ENCODE results near the gene MTX3. TPM values are rescaled to one million over a fixed set of nuclear protein-coding genes. Genes with fewer than 3 reads are reported as not detected.

The MTX3 gene
- polyA plus RNA-seq, 1 donor: 18.6 TPM

DNA sequence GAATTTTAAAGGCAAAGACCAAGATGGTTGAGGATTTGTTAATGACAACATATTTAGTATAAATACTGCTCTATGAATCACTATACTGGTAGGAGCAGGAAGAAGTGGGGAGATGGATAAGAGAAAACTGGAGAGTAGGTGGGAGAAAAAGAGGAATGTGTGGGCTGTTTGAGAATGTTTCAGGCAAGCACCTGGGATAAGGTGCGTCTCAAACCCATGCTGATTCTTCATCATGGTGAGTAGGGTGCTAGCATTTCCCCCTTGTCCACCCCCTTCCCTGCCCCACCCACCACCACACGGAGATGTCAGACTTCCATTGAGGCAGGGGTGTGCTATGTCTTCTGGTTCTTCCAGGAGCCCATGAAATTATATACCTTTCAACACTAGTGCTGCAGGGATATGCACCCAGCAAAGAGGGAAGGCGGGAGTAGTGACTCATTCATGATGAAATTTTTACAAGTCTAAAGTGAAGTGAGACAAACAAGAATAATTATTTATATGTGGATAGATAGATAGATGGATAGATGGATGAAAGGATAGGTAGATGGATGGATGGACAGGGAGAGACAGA lies 54.3 kb downstream of the MTX3 start:
- no peaks in the 10 kb centered on the region for H3K27me3 ChIP-seq (ENCODE audit: control insufficient read depth, insufficient read depth, low read length)
- WGBS (ENCODE audit: insufficient coverage, low lambda C conversion rate): 100% methylated on average over 1 of the region's 3 CpGs
- H3K27ac ChIP-seq (ENCODE audit: low read length): no peak overlapping the region
- no peak for DNase-seq
- no peak overlapping the region for H3K4me3 ChIP-seq (ENCODE audit: low read length)
- no peaks in the 10 kb centered on the region for H3K4me1 ChIP-seq (ENCODE audit: control insufficient read depth, insufficient read depth, low read length)
- H3K36me3 ChIP-seq (ENCODE audit: control insufficient read depth, insufficient read depth, low read length): no peaks in the 10 kb centered on the region
- H3K9me3 ChIP-seq (ENCODE audit: control insufficient read depth, low read depth, low read length): no peaks in the 10 kb centered on the region

DNA sequence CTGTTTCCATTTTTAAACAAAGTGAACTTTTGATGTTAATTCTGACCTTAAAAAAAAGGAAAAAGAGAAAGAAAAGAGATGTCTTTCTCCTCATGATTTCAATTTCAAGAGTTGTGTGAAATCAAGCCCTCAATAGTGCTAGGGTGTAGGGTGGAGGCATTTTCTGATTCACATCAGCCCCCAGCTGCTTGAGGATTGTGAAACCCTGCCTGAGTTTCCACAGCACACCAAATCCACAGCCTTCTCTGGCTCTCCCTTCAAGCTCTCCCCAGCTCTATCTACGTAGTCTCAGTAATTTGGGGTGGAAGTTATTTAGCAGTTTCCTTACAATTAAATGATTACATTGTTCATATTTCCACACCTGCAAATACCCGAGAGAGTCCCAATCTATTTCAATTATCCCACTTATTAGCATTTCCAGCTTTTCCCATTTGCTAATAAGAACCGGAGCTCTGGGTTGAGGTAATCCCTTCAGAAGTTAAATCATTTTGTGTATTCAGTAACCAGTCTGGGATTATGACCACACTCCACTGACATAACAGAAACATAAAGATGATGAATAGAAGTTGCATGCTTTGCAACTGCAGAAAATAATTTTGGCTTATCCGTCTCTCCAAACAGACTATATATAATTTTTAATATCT lies 54.9 kb downstream of the MTX3 start:
- Histone ChIP-seq H3K4me1 (ENCODE audit: control insufficient read depth, insufficient read depth, low read length) (no peaks in the 10 kb centered on the region), H3K27me3 (ENCODE audit: control insufficient read depth, insufficient read depth, low read length) (no peaks in the 10 kb centered on the region), H3K27ac (ENCODE audit: low read length) (no peak overlapping the region), H3K36me3 (ENCODE audit: control insufficient read depth, insufficient read depth, low read length) (no peaks in the 10 kb centered on the region), H3K4me3 (ENCODE audit: low read length) (no peak overlapping the region), H3K9me3 (ENCODE audit: control insufficient read depth, low read depth, low read length) (no peaks in the 10 kb centered on the region)
- DNase-seq: no peak
- 93% methylated on average over 2 of the region's 4 CpGs for WGBS (ENCODE audit: insufficient coverage, low lambda C conversion rate)

DNA sequence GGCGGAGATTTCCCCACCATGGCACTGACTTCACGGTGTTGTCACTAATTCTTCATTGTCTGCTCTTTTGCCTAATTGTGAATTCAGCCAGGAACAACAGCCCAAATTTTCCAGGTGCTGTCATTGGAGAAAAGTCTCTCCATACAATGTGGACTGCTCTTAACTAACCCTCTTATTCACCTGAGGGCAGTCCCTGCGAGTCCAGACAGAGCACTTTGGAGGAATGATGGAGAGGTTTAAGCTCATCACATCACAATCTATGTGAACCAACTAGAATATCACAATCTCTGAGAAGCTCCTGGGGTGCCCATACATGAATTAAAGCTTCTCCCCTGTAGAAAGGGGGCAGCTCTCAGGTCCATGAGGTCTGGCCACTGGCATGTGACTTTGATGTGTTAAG lies 56.4 kb downstream of the MTX3 start:
- Histone ChIP-seq H3K4me3 (ENCODE audit: low read length) (no peak overlapping the region), H3K4me1 (ENCODE audit: control insufficient read depth, insufficient read depth, low read length) (no peaks in the 10 kb centered on the region), H3K27ac (ENCODE audit: low read length) (no peak overlapping the region), H3K9me3 (ENCODE audit: control insufficient read depth, low read depth, low read length) (no peaks in the 10 kb centered on the region), H3K27me3 (ENCODE audit: control insufficient read depth, insufficient read depth, low read length) (no peaks in the 10 kb centered on the region), H3K36me3 (ENCODE audit: control insufficient read depth, insufficient read depth, low read length) (no peaks in the 10 kb centered on the region)
- DNase-seq: no peak
- no CpG with 5 or more reads among the region's 3 CpGs for WGBS (ENCODE audit: insufficient coverage, low lambda C conversion rate)

DNA sequence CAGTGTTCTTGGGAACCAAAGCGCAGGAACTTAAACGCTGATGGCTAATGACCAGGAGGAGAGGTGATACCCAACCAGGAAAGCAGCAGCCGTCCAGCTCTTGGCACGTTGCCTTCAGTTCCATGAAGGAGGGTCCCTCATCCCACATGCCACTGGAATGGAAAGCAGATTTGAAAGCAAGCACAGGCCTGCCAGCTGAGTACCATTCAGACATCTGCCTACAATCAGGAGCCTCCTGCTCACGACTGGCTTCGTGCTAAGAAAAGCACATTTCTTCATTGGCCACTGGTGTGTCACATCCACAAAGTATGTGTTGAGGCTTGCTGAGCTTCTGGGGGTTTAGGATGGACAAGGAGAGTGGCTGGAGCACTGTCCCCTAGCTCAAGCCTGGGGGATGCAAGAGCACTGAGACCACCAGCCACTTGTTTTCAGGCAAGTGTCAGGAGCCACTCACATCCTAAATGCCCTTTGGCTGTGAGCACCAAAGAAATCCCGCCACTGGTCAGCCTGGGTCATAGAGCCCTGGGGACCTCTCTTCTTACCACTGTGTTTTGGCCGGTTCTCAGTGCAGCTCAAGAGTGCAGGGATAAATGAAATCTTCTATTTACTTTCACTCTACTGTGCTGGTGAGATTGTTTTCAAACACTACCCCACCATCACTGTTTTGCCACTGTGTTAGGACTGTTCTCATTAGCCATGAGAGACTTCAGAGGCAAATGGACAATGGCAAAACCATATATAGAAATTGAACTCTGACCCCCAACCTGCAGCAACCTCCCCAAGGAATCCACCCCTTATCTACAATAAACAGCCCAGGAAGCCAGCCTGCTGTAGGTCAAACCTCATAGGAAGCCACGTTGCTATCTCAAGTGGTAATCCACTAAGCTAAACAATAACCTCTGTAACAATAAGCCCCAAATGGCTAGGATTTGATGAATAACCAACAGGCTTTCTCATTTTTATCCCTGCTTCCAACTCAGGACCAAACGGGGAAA lies 58.3 kb downstream of the MTX3 start:
- Histone ChIP-seq H3K9me3 (ENCODE audit: control insufficient read depth, low read depth, low read length) (no peaks in the 10 kb centered on the region), H3K27me3 (ENCODE audit: control insufficient read depth, insufficient read depth, low read length) (no peaks in the 10 kb centered on the region), H3K4me3 (ENCODE audit: low read length) (no peak overlapping the region), H3K4me1 (ENCODE audit: control insufficient read depth, insufficient read depth, low read length) (no peaks in the 10 kb centered on the region), H3K36me3 (ENCODE audit: control insufficient read depth, insufficient read depth, low read length) (no peaks in the 10 kb centered on the region), H3K27ac (ENCODE audit: low read length) (no peak overlapping the region)
- no CpG with 5 or more reads among the region's 10 CpGs for WGBS (ENCODE audit: insufficient coverage, low lambda C conversion rate)
- DNase-seq: no peak

DNA sequence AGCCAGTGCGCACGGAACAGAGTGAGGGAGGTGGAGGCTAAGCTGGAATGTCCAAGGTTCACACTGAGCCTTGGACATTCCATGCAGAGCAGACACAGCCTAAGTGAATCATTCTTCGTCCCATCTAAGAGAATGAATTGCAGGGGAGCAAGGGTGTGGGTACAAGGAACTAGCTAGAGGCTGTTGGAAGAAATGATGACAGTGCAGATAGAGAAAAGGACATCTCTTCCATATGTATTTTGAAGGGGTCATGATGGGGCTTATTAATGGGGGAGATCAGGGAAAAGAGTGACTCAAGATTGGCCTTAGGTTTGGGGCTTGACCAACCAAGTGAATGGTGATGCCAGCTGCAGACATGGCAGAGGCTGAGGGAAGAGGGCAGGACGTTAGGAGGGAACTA lies 59.2 kb downstream of the MTX3 start:
- no peaks in the 10 kb centered on the region for H3K4me1 ChIP-seq (ENCODE audit: control insufficient read depth, insufficient read depth, low read length)
- no peak overlapping the region for H3K4me3 ChIP-seq (ENCODE audit: low read length)
- H3K9me3 ChIP-seq (ENCODE audit: control insufficient read depth, low read depth, low read length): no peaks in the 10 kb centered on the region
- WGBS (ENCODE audit: insufficient coverage, low lambda C conversion rate): 100% methylated on average over 1 of the region's 4 CpGs
- H3K27ac ChIP-seq (ENCODE audit: low read length): no peak overlapping the region
- no peaks in the 10 kb centered on the region for H3K27me3 ChIP-seq (ENCODE audit: control insufficient read depth, insufficient read depth, low read length)
- no peaks in the 10 kb centered on the region for H3K36me3 ChIP-seq (ENCODE audit: control insufficient read depth, insufficient read depth, low read length)
- DNase-seq: no peak

DNA sequence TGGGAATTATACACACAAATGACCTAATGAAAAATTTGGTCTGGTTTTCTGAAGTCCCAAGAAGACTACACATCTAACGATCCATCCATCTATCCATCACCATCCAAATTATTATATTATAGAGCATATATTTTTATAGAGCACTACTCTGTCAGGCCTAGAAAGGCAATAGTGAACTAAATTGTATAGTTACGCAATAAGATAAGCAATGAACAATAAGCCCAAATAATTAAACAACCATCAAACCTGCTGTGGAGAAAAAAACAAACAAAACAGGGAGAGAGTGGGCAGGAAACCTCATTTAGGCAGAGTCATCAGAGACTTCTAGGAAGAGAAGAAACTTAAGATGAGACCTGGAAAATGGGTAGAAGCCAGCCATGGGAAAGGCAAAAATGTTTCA lies 59.7 kb downstream of the MTX3 start:
- no CpG with 5 or more reads among the region's 2 CpGs for WGBS (ENCODE audit: insufficient coverage, low lambda C conversion rate)
- H3K4me3 ChIP-seq (ENCODE audit: low read length): no peak overlapping the region
- DNase-seq: no peak
- H3K36me3 ChIP-seq (ENCODE audit: control insufficient read depth, insufficient read depth, low read length): no peaks in the 10 kb centered on the region
- no peak overlapping the region for H3K27ac ChIP-seq (ENCODE audit: low read length)
- H3K9me3 ChIP-seq (ENCODE audit: control insufficient read depth, low read depth, low read length): no peaks in the 10 kb centered on the region
- no peaks in the 10 kb centered on the region for H3K4me1 ChIP-seq (ENCODE audit: control insufficient read depth, insufficient read depth, low read length)
- H3K27me3 ChIP-seq (ENCODE audit: control insufficient read depth, insufficient read depth, low read length): no peaks in the 10 kb centered on the region

DNA sequence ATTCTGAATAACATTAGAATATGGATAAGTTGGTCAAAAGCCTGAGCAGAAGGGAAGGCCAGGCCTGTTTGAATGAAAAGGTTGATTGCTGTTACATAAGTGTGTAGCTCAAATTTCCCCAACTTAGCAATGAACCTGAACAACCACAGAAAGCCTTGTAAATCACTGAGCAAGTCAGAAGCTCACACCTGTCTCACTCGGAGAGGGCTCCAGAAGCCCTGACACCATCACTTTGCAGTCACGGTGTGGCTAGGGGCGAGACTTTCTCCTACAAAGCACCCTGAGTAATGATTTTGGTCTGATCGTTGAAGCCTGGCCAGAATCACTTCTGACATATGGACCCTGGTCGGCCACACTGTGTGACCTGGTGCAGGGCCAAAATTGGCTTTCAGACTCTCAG lies 62.0 kb downstream of the MTX3 start:
- Histone ChIP-seq H3K4me3 (ENCODE audit: low read length) (no peak overlapping the region), H3K27me3 (ENCODE audit: control insufficient read depth, insufficient read depth, low read length) (peaks cover 3% of the 10 kb centered on the region), H3K36me3 (ENCODE audit: control insufficient read depth, insufficient read depth, low read length) (no peaks in the 10 kb centered on the region), H3K4me1 (ENCODE audit: control insufficient read depth, insufficient read depth, low read length) (no peaks in the 10 kb centered on the region), H3K9me3 (ENCODE audit: control insufficient read depth, low read depth, low read length) (no peaks in the 10 kb centered on the region), H3K27ac (ENCODE audit: low read length) (no peak overlapping the region)
- no CpG with 5 or more reads among the region's 5 CpGs for WGBS (ENCODE audit: insufficient coverage, low lambda C conversion rate)
- DNase-seq: no peak

Other genes with a start within 250 kb of the MTX3 start
- gene THBS4, start 44.1 kb upstream of the MTX3 start, polyA plus RNA-seq: 3.3 TPM